GM21737 (cell line): ENCODE measurements around the gene PTPRK.

Experiments used
- ATAC-seq: cut with Tn5 transposase; IDR thresholded peaks from one replicate; pipeline ENCODE4 v1.9.1; 2021; ENCODE audit warnings: mild to moderate bottlenecking, moderate library complexity; ENCODE audit not compliant: unreplicated experiment

The PTPRK gene

DNA sequence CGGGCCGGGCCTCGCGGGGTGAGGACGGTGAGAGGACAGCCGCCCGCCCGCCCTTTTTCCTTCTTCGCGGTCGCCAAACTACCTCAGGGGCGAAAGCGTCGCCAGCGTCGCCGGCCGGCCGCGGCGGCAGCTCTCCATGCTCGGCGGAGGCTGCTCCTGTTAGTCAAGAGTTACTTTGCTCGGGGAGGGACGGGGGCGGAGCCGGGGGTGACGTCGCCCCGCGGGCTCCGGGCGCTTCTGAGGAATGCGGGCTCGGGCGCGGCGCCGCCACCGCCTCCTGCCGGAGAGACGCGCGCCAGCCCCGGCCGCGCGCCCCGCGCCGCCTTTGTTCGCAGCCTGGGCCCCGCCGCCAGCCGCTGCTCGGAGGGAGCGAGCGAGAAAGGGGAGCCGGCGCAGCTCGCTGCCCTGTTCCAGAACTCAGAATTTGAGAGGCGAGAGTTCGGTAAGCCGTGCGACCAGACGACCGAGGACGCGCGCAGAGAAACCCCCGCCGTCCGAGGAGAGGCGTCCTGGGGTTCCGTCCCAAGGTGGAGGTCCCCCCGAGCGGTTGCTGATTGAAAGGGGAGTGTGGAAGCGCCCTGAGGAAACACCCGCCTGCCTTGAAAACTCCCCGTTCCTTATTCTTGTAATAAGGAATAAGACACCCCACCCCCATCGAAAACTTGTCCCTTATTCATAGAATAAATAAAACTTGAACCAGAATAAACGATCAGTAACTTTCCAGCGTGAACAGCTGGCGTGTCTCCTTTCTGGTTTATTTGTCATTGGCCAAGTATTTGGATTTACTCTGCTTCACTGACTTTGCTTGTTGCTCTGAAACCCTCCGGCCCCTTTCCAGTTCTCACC is at the start of gene PTPRK:
TSS of gene PTPRK (minus strand) at position 164 of the 846 bp plus-strand sequence. CDS start 241 bp downstream, outside the sequence.
- peak; percentile 96 for ATAC-seq

DNA sequence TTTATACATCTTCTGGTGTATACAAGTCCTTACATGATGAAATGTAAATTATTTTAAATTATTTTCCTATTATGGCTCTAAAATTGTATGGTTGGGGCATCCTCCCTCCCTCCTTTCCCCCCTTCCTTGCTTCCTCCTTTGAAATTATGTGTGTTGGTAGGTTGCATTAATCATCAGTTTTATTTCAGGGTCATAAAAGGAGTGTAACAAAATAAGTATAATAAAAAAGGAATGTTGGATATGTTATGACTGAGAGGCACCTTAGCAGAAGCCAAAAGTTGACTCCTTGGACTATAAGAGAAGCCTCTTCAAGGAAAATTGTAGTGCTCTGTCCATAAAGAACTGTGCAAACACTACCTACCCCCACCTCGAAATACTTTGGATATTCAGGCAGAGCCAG is 46.6 kb upstream of the PTPRK start:
- no peak for ATAC-seq

DNA sequence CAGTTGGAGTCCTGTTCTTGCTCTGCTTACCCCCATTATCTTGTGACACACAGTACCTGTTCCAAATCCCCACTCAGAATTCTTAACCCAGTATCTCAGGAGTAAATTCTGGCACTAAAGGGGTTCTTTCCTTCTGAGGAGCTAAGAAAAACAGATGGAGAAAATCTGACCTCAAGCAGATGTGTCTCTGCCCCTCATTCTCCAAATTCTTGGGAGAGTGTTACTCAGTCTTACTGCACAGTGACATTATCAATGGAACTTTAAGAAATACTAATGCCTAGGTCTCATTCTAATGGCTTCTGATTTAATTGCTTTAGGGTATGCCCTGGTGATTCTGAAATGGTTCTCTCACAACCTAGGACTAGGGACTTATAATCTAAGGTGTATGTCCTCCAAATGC is 40.6 kb upstream of the PTPRK start:
- ATAC-seq, result no peak

DNA sequence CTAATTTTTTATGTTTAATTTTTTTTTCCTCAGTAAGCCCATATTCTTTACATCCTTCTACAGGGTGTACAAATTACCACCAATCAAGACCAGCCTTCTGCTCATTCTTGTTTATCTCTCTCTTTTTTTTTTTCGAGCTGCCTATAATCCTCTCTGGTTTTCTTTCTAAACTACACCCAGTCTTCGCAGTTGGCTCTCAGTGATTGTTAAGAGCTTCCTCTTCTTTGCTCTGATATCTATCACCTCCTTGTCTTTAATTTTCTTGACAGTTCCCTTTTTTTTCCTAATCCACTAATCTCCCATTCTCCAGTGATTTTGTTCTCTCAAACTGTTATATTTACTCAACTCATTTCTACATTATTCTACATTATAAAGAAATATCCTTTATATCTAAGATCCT is 38.5 kb upstream of the PTPRK start:
- ATAC-seq, result no peak

DNA sequence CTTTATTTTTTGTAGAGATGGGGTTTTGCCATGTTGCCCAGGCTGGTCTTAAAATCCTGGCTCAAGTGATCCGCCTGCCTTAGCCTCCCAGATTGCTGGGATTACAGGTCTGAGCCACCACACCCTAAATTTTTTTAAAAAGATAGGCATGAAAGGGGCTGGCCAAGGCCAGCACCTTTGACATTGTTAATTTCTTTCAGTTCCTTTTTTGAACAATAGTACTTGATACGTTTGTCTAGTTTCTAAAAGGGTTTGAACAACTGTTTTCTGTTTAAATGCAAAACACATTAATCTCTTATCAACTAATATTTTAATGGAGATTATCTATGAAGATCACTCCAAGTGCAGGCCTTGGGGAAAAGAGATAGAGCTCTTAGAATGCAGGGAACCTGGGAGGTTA is 37.6 kb upstream of the PTPRK start:
- ATAC-seq, result no peak

DNA sequence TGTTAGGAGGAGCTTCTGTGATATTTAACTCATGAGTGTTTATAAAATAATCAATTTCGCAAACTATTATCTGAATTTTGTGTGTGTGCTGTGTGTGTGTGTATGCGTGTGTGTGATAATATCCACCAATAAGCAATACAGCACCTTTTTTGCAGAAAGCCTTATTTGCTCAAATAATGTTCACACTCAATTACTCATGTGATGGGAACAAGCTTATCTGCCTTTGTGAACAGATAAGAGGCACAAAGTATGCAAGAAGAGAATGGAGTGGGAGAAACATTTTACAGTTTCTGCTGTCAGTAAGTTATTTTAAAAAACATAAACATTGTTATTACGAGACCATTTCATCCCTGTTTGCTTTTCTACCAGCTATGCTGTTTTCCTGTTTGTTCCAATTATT is 36.7 kb upstream of the PTPRK start:
- ATAC-seq, result no peak

DNA sequence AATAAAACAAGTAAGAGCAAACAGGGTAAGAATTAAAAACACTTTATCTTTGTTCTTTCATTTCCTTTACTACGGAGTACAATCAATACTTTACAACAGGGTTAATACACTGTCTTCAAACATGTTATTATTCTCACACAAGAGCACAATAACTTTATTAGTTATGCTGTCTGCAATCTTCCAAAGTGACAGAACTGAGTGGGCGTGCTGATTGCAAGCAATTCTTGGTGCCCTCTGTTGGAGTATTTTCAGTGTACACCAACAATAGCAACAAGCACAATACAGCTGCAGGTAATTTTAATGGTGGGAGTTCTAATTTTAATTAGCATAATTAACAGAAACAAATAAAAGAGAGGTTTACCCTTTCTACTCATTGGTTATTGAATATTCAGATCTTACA is 33.9 kb upstream of the PTPRK start:
- ATAC-seq, result no peak

DNA sequence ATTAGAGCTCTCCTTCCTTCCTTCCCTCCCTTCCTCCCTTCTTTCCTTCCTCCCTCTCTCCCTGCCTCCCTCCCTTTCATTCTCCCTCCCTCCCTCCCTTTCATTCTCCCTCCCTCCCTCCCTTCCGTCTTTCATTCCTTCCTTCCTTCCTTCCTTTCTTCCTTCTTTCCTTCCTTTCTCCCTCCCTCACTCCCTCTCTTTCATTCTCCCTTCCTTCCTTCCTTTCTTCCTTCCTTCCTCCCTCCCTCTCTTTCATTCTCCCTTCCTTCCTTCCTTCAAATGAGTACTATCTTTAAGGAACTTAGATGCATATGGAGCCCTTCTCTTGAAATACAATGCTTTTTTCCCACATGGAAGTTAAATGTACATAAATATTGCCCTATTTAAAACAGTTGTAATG is 20.9 kb upstream of the PTPRK start:
- ATAC-seq, result no peak

DNA sequence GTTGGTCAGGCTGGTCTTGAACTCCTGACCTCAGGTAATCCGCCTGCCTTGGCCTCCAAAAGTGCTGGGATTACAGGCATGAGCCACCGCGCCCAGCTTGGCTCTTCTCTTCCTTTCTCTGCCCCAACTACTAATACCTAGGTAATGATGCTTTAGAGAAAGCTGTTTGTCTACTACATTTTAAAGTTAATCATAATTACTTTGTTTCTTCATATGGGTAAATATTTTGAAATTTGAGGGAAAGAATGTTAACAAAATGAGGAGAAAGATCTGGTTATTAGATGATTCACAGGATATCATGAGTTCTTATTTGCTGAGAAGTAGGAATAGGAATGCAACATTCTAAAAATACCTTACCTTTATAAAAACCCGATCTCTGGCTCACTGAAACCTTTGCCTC is 18.4 kb upstream of the PTPRK start:
- ATAC-seq, result no peak

DNA sequence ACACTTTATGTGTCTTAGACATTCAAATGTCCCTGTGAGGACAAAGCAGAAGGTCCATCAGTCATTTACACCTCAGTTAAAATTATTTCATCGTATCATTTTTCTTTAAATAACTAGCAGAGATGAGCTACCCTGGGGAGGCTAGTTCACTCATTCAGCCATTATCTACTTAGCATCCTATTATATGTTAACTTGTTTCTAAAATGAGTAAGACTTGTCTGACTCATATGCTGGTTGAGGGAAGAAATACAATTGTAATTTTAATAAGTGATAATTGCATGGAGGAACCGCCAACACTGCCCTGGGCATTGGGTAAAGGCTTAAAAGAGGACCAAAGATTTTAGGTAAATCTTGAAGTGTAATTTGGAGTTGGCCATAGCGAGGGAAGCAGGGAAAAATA is 12.4 kb upstream of the PTPRK start:
- no peak for ATAC-seq

DNA sequence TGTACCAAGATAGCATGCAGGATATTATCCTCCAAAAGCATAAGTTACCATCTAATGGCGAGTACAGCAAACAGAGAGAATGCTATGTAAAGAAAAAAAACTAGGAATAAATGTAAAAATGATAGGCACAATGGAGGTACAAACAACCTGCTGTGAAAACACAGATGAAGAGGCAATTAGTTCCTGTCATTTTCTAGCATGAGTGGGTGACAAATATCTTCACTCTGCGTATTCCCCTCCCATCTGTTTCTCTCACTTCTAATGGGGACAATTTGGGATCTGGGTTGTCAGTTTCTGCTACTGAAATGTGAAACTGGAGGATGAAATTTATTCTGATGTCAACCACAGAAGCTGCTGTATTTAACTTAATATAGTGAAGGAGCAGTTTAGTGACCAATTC is 11.7 kb upstream of the PTPRK start:
- no peak for ATAC-seq

DNA sequence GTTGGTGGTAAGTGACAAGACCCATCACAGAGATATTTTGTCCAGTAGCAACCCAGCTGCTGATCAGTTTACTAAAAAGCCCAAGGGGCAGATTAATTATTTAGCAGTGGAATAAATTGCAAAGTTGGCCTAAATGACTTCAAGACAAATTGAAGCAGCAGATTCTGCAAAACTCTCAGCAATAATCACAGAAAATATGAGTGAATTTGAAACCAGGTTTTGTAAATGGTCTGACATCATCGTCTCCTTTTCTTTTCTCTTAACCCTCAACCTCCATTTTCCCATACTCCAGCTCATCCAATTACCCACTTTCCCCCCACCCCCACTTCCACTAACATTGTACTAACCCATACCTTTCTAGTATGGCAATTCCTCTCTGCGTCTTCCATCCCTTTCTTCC is 11.3 kb upstream of the PTPRK start:
- ATAC-seq, result no peak

DNA sequence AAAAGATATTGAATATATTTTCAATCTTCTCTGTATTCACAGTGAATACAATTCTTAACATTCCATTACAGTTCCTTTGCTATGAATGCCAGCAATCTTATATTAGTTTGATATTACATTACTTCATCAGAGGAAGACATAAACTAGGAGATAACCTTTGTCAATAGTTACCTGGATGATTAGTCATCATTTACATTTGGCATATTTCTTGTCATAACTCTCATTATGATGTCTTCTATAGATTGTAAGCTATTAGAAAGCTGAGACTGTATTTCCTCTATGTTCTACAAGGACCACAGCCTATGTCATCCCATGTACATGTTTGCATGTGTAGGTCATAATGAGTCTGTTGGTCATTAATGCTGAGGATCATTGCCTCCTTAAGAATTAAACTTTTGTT is 7.8 kb upstream of the PTPRK start:
- ATAC-seq, result no peak

DNA sequence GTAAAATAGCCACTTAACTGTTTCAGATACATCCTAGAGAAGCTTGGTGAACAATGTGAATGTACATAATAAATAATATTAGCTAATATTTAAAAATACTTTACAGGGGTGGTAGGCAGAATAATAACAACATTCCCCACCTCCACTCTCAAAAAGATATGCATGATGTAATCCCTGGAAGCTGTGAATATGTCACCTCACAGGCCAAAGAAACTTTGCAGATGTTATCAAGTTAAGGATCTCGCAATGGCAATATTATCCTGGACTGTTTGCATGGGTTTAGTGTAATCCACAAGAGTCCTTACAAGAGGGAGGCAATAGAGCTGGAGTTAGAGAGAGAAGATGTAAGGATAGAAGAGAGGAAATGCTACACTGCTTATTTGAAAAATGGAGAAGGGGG is 7.0 kb upstream of the PTPRK start:
- ATAC-seq, result no peak

DNA sequence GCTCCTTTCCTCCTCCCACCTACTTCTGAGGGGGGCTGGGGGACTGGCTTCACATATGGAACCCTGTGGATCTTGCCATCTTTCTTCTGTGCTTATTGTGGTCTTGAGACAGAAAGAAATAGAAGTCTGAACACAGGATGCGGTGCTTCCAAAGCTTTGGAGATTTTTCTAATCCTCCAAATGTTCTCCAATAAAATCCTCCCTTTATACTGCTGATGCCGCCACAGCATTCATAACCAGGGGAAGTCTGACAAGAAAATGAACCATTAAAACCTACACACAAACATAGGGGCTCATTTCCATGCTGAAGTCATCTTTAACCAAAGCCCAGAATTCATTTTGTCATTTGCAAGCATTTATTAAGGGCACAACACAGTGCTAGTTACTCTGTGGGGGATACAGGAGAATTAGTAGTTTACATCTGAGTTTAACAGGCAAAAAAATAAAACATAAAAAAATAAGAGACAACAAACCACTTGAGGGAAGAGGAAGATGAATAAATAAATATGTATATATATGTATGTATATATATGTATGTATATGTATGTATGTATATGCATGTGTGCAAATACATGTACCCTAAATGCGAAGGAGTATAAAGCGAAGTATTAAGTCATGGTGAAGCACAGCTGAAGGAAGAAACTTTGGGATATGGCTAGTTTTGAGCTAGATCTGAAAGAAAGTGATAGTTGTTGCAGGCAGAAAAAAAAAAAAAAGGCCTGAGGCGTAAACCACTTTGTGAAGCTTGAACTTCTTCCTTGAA is 5.9 kb upstream of the PTPRK start:
- no peak for ATAC-seq

DNA sequence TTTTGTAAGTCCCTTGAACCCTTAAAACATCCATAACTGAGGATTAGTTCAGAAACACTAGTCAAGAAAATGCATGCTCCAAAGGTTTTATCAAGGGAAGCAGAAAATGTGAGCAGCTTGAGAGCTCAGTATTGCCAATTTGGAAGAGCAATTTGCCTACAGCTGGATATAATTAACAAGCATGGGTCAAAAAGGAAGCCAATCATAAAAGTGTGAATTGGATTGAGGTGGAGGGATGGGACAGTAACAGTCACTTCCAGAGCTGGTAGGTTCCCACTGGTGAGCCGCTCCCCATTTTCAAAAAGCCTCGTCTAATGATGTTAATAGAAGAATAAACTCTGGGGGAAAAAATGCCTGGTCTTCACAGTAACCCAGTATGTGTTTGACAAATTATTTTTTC is 5.0 kb upstream of the PTPRK start:
- ATAC-seq, result no peak

DNA sequence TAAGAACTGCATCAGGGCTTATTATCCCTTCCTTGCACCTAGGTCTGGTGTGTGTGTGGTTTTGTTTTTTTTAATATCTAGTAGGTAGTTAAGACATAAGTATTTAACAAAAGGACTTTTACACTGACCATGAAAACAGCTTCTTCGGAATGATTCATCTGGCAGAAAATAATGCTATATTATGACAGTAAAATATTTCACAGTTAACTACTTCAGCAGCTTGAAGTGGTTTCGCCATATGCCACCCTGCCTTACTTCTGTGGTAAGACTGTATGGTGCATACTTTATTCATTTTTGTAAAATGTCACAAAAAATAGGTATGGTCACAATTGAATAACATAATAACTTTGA is 858 bp upstream of the PTPRK start:
- ATAC-seq, result no peak

DNA sequence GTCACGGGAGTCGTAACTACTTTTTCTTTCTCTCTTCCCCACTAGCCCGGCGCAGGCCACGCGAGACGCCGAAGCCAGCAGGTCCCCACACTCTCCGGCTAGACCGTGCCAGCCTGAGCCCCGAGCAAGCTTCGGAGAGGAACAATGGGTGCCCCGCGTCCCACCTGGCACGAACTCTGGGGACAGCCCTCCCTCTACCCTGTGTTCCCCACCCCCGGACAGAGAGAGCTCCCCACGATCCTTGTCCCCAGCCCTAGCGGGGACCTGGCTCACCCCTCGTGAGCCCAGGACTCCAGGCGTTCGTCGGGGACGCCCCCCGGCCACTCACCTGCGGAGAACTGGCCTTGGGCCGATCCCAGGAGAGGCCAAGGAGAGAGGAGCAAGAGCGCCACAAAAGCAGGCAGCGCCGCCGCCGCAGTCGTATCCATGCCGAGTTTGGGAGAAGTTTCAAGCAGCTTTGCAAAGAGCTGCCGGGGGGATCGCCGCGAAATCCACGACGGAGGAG is 416 bp downstream of the PTPRK start:
- peak; percentile 26 for ATAC-seq

DNA sequence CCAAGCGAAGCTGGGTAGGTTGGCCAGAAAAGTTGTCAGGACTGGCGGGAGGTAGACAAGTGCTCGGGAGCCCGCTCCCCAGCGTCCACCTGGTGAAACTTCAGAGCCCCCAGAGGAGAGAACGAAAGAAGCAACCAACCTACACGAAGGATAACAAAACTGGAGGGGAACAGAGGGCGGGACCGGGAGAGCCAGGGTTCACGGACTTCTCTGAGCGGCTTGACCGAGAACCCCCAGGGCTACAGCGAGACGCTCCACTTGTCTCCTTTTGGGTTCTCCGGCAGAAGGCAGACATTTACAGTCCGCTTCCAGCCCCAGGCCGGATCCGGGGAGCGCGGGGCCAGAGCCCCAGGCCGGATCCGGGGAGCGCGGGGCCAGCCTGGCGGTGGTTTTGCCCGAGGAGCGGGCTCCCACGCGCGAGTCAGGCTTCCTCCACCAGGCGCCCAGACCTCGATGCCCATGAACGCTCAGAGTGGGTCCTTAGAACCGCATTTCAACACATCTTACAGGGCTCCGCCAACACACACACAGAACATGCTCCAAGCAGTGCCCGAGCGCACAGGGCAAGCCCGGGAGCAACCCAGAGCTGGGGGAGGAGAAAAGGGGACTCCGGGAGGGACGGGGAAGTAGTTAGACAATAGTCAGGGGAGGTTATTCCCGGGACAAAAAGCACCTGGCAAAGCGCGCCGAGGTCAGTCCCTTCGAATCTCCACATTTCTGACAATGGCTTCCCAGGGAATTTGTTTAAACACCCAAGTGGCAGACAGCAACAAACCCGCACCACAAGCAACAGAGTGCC is 1.1 kb downstream of the PTPRK start:
- ATAC-seq, result no peak

DNA sequence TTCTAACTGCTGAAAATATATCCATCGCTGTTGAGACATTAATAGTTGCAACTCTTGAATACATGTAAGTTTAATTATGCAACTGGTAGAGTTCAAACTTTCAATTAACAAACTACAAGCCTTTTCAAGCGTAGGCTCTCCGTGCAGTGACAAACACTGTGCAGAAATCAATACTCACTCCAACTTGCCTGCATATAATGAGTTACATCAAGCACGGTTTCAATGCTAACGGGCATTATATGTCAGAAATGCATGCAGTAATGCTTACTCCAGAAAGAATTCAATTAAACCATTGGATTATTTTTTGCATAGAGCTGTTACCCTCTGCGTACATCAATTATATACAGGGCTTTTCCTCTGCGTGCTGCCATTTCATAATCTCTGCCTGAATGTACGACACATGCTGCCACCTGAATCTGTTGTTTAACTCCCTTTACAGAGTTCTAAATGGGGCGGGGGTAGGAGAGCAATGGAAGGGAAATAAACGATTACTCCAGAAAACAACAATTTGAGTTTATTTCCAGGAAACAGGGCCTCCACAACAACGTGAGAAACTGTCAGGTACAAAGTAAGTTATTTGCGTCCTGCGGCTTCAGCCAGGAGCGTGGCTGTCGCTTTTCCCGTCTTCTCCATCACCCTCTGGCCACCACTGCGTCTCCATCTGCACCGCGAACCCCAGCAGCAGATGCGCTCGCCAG is 1.8 kb downstream of the PTPRK start:
- ATAC-seq, result no peak

DNA sequence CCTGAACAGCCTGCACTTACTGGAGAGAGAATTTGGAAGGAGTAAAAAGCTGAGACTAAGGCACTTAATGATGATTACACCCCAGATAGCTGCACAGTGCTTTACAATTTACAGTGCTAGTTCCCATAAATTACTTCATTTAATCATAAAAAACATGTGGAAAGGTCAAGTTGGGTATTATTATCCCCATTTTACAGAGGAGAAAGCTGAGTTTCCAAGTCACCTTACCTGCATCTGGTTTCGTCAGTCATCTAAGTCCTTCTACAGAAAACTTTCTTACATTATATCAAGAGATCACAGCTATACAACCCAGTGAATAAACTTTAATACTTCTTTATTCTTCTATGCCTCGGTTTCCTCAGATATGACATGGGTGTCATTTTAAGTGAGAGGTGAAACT is 3.3 kb downstream of the PTPRK start:
- ATAC-seq, result no peak
